NT2/D1 (cell line): ENCODE results near the gene PIGK.
"Not testable (repeated sequence)": the region's sequence is repeated elsewhere in the genome, so short reads cannot be mapped to it uniquely, and the experiment has no call there.

Source experiments
- DNase-seq: peaks from one replicate; pipeline ENCODE4 v3.0.0-alpha.2; 2011; ENCODE audit warnings: low read depth, low spot score
- H3K27me3 ChIP-seq: 2 replicates; pipeline ENCODE4 v1.6.0; 2011; ENCODE audit warnings: mild to moderate bottlenecking; ENCODE audit not compliant: insufficient read length, insufficient read depth
- H3K36me3 ChIP-seq: 2 replicates; pipeline ENCODE4 v1.6.1; 2011; ENCODE audit warnings: mild to moderate bottlenecking, low read length, mixed read lengths; ENCODE audit not compliant: insufficient read depth, insufficient read length
- H3K4me1 ChIP-seq: 2 replicates; pipeline ENCODE4 v1.5.1; 2011; ENCODE audit not compliant: insufficient read depth, insufficient read length
- H3K4me3 ChIP-seq: 2 replicates; pipeline ENCODE4 v1.5.1; 2011; ENCODE audit warnings: low read depth; ENCODE audit not compliant: insufficient read length
- H3K9ac ChIP-seq: 2 replicates; pipeline ENCODE4 v1.6.0; 2011; ENCODE audit warnings: low read depth; ENCODE audit not compliant: insufficient read length
- H3K9me3 ChIP-seq: 2 replicates; pipeline ENCODE4 v1.5.1; 2011; ENCODE audit warnings: mild to moderate bottlenecking, low read length; ENCODE audit not compliant: insufficient read depth
- SUZ12 ChIP-seq: IDR thresholded peaks from 2 replicates; pipeline ENCODE4 v1.6.1; 2011; ENCODE audit not compliant: insufficient read length, insufficient read depth; ENCODE audit errors: extremely low read depth
- YY1 ChIP-seq: IDR thresholded peaks from 2 replicates; pipeline ENCODE4 v1.6.1; 2011; ENCODE audit not compliant: insufficient read length, insufficient read depth
- ZNF274 ChIP-seq: IDR thresholded peaks from 2 replicates; pipeline ENCODE4 v1.6.1; 2011; ENCODE audit warnings: mild to moderate bottlenecking, low read depth, low read length

PIGK gene

DNA sequence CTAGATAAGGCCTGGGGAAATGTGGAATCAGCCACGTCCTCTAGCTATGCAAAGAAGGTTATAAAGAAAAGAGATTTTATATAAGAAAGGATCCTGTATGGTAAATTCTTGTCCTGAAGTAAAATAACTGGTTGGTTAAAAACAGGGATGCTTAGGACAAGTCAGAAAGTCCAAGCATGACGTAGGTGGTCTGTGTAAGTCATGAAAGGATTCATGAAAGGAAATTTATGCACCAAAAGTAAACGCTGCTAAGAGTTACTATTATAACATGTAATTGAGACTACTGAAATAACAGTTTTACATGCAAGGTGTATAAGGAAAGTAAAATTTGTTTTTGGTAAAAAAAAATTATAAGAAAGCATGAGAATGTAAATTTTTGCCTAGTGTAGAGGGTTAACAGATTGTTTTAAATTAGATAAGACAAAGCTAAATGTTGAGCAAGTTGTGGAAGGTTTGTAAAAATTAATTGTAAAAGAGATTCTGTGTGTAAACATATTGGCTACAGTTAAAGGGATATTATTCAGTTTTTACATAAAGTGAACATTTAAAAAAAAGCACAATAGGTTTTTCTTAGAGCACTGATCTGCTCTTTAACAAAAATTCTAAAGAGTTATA lies 43.9 kb downstream of the PIGK start:
- H3K36me3 ChIP-seq: no peaks in the 10 kb centered on the region
- no peaks in the 10 kb centered on the region for H3K27me3 ChIP-seq
- no peak overlapping the region for H3K4me3 ChIP-seq
- no peak overlapping the region for H3K9ac ChIP-seq
- no peaks in the 10 kb centered on the region for H3K4me1 ChIP-seq
- TF ChIP-seq ZNF274: no peak
- no peak for TF ChIP-seq YY1
- no peak for TF ChIP-seq SUZ12
- DNase-seq: peak; percentile 44
- peaks cover 87% of the 10 kb centered on the region for H3K9me3 ChIP-seq

DNA sequence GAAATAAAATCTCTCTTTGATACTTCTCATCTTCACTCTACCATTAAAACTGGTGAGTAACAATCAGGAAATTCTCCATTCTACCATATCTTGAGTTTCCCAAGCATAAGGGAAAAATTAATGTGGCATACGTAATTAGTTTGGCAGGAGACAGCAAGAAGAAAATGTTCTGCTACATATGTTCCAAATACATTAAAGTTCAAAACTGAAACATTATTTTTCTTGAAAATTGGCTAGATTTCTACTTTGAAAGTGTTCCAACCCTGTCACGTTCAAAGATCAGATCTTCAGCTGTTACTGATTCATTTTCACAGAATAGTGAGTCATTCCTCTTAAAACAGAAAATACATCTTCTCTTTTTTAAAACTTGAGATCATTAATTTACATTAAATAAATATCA lies 48.5 kb downstream of the PIGK start:
- peaks cover 41% of the 10 kb centered on the region for H3K9me3 ChIP-seq
- no peaks in the 10 kb centered on the region for H3K4me1 ChIP-seq
- H3K9ac ChIP-seq: no peak overlapping the region
- no peak for DNase-seq
- H3K27me3 ChIP-seq: no peaks in the 10 kb centered on the region
- TF ChIP-seq YY1 (no peak), SUZ12 (no peak), ZNF274 (no peak)
- no peak overlapping the region for H3K4me3 ChIP-seq
- no peaks in the 10 kb centered on the region for H3K36me3 ChIP-seq

DNA sequence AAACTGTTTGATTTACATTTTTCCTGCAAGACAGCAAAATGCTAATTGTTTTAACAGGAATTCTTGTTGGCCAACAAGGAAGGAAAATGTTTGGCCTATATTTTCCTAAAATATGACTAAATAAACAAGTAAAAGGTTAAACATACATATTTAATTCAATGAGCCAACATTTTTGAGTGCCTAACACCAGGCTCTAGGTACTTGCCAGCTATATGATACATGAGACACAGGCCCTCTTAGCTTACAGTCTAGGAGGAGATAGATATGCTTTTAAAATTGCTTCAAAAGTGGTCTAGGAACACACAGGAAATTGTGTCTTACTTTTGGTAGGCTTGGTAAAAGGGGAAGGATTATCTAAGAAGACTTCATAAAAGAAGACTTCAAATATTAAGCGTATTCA lies 50.9 kb downstream of the PIGK start:
- Histone ChIP-seq H3K36me3 (peaks cover 2% of the 10 kb centered on the region), H3K27me3 (no peaks in the 10 kb centered on the region), H3K4me1 (no peaks in the 10 kb centered on the region), H3K9me3 (peaks cover 18% of the 10 kb centered on the region), H3K9ac (no peak overlapping the region), H3K4me3 (no peak overlapping the region)
- TF ChIP-seq SUZ12: no peak
- no peak for DNase-seq

DNA sequence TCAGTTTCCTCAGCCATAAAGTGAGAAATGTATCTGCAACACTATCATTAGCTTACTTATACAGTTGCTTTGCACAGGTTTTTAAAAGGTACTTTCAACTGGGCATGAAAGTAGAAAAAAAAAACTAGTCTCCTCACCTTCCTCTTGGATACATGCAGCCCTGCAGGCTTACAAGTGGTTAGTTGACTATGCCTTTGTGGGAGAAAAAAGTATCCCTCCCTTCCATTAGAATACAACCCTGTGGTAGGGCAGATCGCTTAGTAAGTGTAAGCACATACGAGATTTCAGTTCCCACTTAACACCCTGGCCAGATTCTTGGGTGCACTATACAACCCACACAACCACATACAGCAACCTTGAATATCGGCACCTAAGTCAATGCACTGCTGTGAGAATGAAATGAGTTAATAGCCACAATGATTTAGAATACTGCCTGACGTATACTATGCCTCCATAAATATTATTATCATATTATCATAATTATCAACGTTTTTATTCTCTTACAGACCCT lies 54.7 kb downstream of the PIGK start:
- no peak overlapping the region for H3K9ac ChIP-seq
- H3K27me3 ChIP-seq: no peaks in the 10 kb centered on the region
- DNase-seq: no peak
- H3K36me3 ChIP-seq: peaks cover 19% of the 10 kb centered on the region
- no peak overlapping the region for H3K4me3 ChIP-seq
- H3K9me3 ChIP-seq: peaks cover 15% of the 10 kb centered on the region; the same call in 1 of the 2 replicates
- H3K4me1 ChIP-seq: no peaks in the 10 kb centered on the region
- TF ChIP-seq ZNF274 (no peak), YY1 (no peak), SUZ12 (no peak)

DNA sequence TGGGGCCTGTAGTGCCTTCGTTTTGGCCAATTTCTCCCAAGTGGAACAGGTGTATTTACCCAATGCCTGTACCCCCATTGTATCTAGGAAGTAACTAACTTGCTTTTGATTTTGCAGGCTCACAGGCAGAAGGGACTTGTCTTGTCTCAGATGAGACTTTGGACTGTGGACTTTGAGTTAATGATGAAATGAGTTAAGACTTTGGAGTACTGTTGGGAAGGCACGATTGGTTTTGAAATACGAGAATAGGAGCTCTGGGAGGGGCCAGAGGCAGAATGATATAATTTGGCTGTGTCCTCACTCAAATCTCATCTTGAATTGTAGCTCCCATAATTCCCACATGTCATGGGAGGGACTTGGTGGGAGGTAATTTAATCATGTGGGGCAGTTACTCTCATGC lies 59.5 kb downstream of the PIGK start:
- H3K36me3 ChIP-seq: peaks cover 26% of the 10 kb centered on the region
- peaks cover 29% of the 10 kb centered on the region for H3K9me3 ChIP-seq
- H3K4me1 ChIP-seq, H3K9ac ChIP-seq, H3K27me3 ChIP-seq, H3K4me3 ChIP-seq, DNase-seq: not testable (repeated sequence)

DNA sequence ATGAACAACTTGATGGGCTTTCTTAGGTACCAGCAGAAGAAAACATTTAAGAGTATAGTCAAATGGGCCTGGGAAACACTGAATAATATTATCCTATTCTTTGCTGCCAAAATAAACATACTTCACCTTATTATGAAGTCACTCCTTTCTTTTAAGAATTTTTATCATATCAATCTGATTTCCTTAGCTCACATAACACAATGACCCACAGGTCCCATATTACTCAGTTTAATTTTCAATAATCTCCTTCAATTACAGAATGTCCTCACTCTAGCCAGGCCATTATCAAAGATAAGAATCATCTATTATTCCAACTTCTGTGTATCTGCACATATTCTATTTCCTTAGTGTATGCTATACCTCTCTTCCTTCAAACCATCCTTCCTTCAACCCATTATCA lies 63.0 kb downstream of the PIGK start:
- TF ChIP-seq ZNF274 (no peak), SUZ12 (no peak), YY1 (no peak)

DNA sequence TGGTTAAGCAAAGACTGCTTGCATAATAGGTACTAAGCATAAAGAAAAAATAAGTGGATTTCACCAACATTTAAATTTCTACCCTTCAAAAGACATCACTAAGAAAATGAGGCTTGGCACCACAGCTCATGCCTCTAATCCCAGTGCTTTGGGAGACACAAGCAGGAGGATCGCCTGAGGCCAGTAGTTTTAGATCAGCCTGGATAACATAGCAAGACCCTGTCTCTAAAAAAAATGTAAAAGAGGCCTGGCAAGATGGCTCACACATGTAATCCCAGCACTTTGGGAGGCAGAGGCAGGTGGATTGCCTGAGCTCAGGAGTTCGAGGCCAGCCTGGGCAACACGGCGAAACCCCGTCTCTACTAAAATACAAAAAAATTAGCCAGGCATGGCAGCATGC lies 73.0 kb downstream of the PIGK start:
- TF ChIP-seq SUZ12: no peak
- no peak for TF ChIP-seq YY1
- TF ChIP-seq ZNF274: no peak
- no peak overlapping the region for H3K9ac ChIP-seq
- H3K9me3 ChIP-seq: no peaks in the 10 kb centered on the region
- H3K4me1 ChIP-seq: no peaks in the 10 kb centered on the region
- DNase-seq: no peak
- H3K27me3 ChIP-seq: no peaks in the 10 kb centered on the region
- H3K36me3 ChIP-seq: no peaks in the 10 kb centered on the region
- H3K4me3 ChIP-seq: no peak overlapping the region

More for the DNA sequence above, 63.0 kb downstream of the PIGK start:
- Histone ChIP-seq H3K4me3 (no peak overlapping the region), H3K27me3 (no peaks in the 10 kb centered on the region), H3K36me3 (peaks cover 20% of the 10 kb centered on the region), H3K4me1 (no peaks in the 10 kb centered on the region), H3K9ac (no peak overlapping the region), H3K9me3 (peaks cover 29% of the 10 kb centered on the region)
- DNase-seq: no peak

DNA sequence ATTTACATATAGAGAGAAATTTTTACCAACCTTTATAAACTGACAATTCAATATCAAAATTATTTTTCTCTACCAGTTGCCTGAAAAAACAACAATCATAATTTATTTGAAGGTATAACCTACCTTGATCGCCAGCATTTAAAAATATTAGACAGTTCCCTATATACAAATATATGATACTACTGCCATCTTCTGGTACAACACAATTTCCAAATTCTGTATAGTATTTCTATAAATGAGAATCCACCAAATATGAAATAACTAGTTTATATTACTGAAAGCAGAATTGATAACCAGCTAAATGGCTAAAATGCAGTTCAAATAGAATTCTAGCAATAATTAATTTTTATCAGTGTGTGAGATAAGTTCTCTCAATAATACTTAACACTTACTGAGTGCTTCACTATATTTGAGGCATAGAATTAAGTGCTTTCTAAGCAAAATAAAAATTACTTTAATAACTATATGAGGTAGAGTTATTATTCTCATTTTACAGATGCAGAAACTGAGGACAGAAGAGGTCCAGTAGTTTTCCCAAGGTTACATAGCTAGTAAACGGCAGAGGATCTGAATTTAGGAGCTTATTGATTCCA lies 75.6 kb downstream of the PIGK start:
- Histone ChIP-seq H3K9me3 (no peaks in the 10 kb centered on the region), H3K4me3 (no peak overlapping the region), H3K4me1 (no peaks in the 10 kb centered on the region), H3K9ac (no peak overlapping the region), H3K36me3 (no peaks in the 10 kb centered on the region), H3K27me3 (no peaks in the 10 kb centered on the region)
- TF ChIP-seq YY1 (no peak), ZNF274 (no peak), SUZ12 (no peak)
- DNase-seq: no peak
